COLO668 (cell line): ENCODE results near the gene RAB11FIP3.

Experiments
- DNase-seq: peaks from one replicate; lab custom pipeline; 2025; ENCODE audit not compliant: unreplicated experiment; lab: John Stamatoyannopoulos, UW

RAB11FIP3 gene

GRCh38 chr16:424033-424622 is 1.3 kb upstream of the RAB11FIP3 start:
- DNase-seq: no peak

- DNase-seq: no peak
Observed at GRCh38 chr16:424623-425081, 797 bp upstream of the RAB11FIP3 start.

- DNase-seq: peak; percentile 63
Observed at GRCh38 chr16:425740-426114, 278 bp downstream of the RAB11FIP3 start.

- peak; percentile 61 for DNase-seq
Observed at GRCh38 chr16:426115-426905, 861 bp downstream of the RAB11FIP3 start.

- DNase-seq: no peak
Observed at GRCh38 chr16:426906-427249, 1.4 kb downstream of the RAB11FIP3 start.

- no peak for DNase-seq
Observed at GRCh38 chr16:427250-427649, 1.8 kb downstream of the RAB11FIP3 start.

GRCh38 chr16:430904-431303 is 5.5 kb downstream of the RAB11FIP3 start:
- DNase-seq: no peak

GRCh38 chr16:440627-441026 is 15.2 kb downstream of the RAB11FIP3 start:
- DNase-seq: peak; percentile 46

GRCh38 chr16:441447-441846 is 16.0 kb downstream of the RAB11FIP3 start:
- DNase-seq: no peak

GRCh38 chr16:442976-443375 is 17.5 kb downstream of the RAB11FIP3 start:
- DNase-seq: no peak

- no peak for DNase-seq
Observed at GRCh38 chr16:444027-444426, 18.6 kb downstream of the RAB11FIP3 start.

GRCh38 chr16:445566-445965 is 20.1 kb downstream of the RAB11FIP3 start:
- DNase-seq: peak; percentile 19

GRCh38 chr16:450385-450784 is 24.9 kb downstream of the RAB11FIP3 start:
- no peak for DNase-seq

- DNase-seq: peak; percentile 93
Observed at GRCh38 chr16:450785-451512, 25.5 kb downstream of the RAB11FIP3 start.

GRCh38 chr16:454397-454940 is 29.0 kb downstream of the RAB11FIP3 start:
- DNase-seq: no peak

GRCh38 chr16:455453-455852 is 30.0 kb downstream of the RAB11FIP3 start:
- DNase-seq: no peak

- DNase-seq: no peak
Observed at GRCh38 chr16:456891-457483, 31.5 kb downstream of the RAB11FIP3 start.

GRCh38 chr16:457732-458400 is 32.4 kb downstream of the RAB11FIP3 start:
- peak; percentile 13 for DNase-seq

GRCh38 chr16:459761-460160 is 34.3 kb downstream of the RAB11FIP3 start:
- DNase-seq: no peak

- no peak for DNase-seq
Observed at GRCh38 chr16:460787-461186, 35.3 kb downstream of the RAB11FIP3 start.

- no peak for DNase-seq
Observed at GRCh38 chr16:463071-463470, 37.6 kb downstream of the RAB11FIP3 start.
